HCEC 1CT (cell line): ENCODE measurements around the gene F10.

Experiments
- DNase-seq: peaks from one replicate; pipeline ENCODE4 v3.0.0-alpha.2; 2017

The F10 gene

DNA sequence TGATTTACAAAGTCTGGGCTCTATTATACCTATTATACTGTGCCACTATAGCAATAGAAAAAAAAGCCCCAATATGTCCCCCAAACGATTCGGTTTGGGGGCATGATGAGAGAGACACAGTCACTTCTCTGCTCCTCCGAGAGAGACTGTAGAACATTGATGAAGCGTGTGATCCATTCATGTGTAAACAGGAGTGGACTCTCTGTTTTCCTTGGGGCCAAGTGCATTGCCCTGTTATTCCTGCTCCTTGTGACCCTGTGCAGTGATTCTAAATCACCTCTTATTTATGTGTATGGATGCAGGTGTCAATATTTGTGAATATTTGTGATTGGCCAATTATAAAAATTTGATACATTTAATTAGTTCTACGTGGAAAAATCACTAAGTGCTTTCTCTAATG, 17.0 kb downstream of the F10 start:
- no peak for DNase-seq

DNA sequence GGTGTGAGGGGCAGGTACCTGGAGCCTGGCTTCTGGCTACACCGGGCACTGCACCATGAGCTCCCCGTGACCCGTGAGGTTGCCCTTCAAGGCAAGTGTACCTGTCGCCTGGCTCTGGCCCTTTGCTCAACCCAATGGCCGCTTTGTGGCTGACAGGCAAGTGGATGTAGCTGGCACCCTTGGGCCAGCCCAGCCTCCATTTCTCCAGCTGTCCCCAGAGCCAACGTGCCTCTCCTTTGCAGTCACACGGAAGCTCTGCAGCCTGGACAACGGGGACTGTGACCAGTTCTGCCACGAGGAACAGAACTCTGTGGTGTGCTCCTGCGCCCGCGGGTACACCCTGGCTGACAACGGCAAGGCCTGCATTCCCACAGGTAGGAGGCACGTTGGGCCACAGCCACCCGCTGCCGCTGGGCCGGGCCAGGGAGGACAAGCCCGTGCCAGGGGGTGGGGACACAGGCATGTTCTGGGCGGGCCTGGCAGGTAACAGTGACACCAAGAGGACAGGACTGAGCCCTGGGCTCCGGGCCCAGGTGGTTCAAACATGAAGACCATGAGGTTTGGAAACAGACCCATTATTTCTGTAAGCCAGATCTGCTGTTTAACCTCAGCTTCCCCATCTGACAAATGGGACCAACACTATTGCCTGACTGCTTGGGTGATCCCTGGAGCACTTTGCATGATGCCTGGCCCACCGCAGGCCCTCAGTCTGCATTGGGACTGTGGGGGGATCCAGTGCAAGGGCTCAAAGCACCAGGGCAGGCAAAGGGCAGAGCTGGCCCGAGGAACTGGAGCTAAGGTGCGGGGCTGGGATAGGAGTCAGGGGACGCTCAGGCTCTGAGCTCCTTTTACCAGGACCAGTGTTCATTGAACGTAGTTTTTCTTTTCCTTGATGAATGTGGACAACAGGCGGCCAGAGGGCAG, 18.3 kb downstream of the F10 start:
- no peak for DNase-seq

DNA sequence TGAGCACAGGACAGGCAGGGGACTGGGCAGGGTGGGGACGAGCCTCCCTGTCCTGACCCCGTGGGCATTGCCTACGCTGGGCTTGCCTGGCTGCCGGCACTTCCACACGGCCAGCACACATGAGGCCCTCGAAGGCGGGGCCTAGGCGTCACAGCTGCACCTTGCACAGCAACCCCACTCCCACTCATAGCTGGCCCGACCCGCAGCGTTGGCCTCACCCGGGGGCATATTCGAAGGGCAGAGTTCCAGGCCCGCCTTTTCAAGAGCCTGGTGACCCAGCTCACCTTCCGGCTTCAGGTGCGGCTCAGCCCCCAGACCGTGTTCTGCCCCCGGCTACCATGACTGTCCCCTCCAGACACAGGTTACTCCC, 19.0 kb downstream of the F10 start:
- DNase-seq: no peak

DNA sequence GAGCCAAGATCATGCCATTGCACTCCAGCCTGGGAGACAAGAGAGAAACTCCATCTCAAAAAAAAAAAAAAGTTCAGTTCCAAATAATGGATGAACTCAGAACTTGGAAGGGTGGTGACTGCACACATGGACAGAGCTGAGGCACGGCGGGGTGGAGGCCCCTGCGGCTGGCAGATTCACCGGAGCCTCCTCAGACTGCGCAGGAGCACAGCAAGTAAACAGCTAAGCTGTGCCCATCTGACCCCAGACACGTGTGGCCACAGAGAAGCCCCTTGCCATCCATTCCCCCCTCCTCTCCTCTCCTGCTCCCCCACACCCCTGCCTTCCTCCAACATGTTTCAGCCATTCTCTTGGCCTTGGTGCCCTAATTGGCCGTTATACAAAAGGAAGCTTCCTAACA, 20.3 kb downstream of the F10 start:
- DNase-seq: no peak

DNA sequence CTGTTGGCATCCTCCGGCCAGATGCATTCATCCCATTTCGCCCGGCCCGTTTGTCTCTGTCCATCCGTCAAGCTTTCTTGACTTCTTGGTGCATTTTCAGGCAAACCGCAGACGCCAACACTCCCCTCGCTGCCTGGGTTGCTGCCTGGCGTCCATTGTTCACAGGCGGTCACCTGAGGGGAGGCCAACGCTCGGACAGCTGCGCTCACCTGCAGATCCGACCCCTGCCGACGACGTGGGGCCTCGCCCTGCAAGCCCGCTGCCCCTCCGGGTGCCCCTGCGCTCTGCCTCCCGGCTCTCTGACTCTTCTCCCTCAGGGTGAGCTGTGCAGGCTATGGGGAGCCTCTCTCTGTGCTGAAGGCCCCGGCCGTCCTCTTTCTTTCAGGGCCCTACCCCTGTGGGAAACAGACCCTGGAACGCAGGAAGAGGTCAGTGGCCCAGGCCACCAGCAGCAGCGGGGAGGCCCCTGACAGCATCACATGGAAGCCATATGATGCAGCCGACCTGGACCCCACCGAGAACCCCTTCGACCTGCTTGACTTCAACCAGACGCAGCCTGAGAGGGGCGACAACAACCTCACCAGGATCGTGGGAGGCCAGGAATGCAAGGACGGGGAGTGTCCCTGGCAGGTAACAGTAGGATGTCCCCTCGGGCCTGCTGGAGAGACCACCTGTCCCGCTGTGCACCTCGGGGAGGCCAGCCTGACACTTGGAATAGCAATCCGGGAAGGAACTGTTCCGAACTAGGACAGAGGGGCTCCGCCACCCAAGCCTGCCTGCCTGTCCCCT, 21.1 kb downstream of the F10 start:
- no peak for DNase-seq

DNA sequence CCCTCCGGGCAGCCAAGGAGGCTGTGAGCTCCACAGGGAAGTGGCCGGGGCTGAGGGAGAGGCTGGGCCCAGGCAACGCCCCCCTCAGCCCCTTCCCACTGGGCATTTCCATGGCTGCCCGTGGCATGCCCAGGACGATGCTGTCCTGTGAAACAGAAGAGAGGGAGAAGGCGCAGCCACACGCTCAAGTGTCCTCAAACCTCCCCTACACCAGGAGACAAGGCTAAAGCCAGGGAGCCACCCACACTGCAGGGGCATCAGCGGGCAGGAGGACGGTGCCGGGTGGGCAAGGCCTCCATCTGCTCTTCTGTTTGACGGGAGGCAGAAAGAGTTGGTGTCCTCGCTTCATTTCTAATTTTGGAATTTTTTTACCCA, 21.6 kb downstream of the F10 start:
- DNase-seq: no peak

- no peak for DNase-seq
These were observed 22.9 kb downstream of the F10 start for GRCh38 chr13:113145496-113145895.

GRCh38 chr13:113145911-113146598, 23.5 kb downstream of the F10 start:
- no peak for DNase-seq

DNA sequence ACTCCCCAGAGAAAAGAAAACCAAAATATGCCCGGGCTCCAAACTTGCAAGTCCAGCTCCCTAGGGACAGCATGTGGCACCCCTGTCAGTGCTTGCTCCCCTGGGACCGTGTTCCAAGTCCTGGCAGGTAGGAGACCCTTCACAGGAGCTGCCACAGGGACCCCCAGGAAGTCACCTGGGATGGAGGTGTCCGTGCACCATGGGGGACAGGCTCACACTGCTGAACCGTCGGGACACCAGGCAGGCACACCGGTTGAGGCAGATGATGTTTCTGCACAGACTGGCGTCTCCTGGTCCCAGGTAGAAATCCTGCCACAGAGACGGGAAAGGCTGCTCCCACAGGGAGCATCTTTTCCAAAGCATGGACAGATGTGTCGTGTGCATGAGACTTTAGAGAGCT, 24.2 kb downstream of the F10 start:
- no peak for DNase-seq

DNA sequence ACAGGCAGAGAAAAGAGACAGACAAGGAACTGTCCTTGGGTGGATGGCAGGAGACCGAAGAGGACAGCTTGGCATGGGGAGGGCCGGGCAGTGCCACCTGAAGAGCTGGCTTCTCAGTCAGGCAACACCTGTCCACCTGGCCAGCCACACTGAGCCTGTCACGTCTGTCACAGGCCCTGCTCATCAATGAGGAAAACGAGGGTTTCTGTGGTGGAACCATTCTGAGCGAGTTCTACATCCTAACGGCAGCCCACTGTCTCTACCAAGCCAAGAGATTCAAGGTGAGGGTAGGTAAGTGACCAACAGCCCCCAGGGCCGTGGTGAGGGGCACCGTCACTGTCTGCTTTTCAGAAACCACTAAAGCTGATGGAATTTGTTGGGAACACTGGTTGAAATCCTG, 24.6 kb downstream of the F10 start:
- no peak for DNase-seq

GRCh38 chr13:113148407-113148806, 25.8 kb downstream of the F10 start:
- DNase-seq: no peak

DNA sequence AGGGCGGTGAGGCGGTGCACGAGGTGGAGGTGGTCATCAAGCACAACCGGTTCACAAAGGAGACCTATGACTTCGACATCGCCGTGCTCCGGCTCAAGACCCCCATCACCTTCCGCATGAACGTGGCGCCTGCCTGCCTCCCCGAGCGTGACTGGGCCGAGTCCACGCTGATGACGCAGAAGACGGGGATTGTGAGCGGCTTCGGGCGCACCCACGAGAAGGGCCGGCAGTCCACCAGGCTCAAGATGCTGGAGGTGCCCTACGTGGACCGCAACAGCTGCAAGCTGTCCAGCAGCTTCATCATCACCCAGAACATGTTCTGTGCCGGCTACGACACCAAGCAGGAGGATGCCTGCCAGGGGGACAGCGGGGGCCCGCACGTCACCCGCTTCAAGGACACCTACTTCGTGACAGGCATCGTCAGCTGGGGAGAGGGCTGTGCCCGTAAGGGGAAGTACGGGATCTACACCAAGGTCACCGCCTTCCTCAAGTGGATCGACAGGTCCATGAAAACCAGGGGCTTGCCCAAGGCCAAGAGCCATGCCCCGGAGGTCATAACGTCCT, 26.4 kb downstream of the F10 start:
- no peak for DNase-seq

- no peak for DNase-seq
These were observed 27.3 kb downstream of the F10 start for GRCh38 chr13:113149711-113150549.

DNA sequence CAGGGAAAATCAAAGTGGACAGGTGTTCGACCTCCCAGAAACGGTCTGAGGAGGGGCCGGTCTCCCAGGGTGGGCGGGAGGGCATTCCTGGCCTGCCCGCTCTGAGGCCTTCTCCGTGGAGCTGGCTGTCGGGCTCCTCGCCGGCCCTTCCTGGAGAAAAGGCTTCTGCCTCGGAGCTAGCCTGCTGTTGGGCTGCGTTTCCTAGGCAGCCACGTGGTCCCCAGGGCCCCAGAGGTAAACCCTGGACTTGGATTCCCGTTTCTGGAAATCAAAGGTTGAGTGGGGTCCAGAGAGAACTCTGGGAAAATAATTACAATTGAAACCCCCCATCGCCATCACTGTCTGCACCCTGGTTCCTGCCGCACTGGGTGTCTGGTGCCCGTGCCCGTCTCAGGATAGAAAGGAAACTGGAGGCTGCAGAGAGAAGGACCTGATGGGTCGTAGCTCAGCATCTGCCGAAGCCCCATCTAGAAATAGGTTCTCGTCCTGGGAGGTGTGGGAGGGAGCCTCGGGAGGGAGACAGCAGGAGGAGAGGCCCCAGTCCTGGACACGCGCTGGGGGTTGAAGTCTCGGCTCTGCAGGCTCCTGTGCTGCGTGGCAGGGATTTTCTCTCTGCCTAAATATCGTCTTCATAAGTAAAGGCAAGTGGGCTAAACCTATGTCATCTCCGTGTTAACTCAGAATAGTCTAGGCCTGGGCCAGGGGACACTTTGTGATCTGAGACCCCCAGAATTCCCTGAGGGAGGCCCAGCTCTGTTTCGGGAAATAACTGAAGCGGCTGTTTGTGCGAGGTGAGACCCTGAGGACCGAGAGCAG, 28.2 kb downstream of the F10 start:
- no peak for DNase-seq

- DNase-seq: peak; percentile 19
These were observed 29.4 kb downstream of the F10 start for GRCh38 chr13:113151745-113152690.

- no peak for DNase-seq
These were observed 30.0 kb downstream of the F10 start for GRCh38 chr13:113152691-113152983.

- DNase-seq: no peak
These were observed 30.6 kb downstream of the F10 start for GRCh38 chr13:113152984-113153809.

DNA sequence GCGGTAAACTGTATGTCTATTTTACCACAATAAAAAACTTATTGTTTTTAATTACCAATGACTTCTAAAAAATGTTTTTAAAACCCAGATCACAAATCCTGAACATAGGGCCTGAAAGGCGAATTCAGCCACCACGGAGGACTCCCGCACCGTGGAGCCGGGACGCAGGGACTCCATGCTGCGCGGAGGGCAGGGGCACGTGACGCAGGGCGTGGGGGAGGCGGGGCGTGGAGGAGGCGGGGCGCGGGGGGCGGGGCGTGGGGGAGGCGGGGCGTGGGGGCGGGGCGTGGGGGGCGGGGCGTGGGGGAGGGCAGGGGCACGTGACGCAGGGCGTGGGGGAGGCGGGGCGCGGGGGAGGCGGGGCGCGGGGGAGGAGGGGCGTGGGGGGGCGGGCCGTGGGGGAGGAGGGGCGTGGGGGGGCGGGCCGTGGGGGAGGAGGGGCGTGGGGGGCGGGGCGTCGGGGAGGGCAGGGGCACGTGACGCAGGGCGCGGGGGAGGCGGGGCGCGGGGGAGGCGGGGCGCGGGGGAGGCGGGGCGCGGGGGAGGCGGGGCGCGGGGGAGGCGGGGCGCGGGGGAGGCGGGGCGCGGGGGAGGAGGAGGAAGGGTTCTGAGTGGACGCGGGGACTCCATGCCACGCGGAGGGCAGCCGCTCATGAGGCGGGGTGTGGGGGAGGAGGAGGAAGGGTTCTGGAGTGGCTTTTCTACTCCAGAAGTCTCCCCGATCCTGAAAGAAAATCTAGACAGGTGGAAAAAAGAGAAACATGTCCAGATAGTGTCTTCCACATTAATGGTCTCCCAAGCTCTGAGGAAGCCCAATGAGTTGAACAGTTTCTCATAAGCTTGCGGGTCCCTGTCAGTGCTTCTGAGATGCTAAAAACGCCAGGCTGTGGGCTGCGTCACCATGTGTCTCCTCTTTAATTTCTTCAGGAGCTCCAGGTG, 31.5 kb downstream of the F10 start:
- DNase-seq: peak; percentile 55
